Measurements from ENCODE around the gene NLK. TPM values are rescaled to one million over a fixed set of nuclear protein-coding genes. Genes with fewer than 3 reads are reported as not detected.

The NLK gene
- total RNA-seq, 2 donors from 2014 or later, result 19.8 to 37.0 TPM

- WGBS, result 44% methylated on average over 1 of the region's 1 CpG
- Histone ChIP-seq H3K36me3 (no peaks in the 10 kb centered on the region), H3K9me3 (no peaks in the 10 kb centered on the region), H3K27ac (no peak overlapping the region), H3K4me3 (no peak overlapping the region), H3K4me1 (replicated peaks) (peaks cover 2% of the 10 kb centered on the region), H3K27me3 (replicated peaks; ENCODE audit: insufficient read depth) (no peaks in the 10 kb centered on the region)
- TF ChIP-seq POLR2AphosphoS5 (IDR thresholded peaks at IDR 0.05), result peak; percentile 21
- no peak for TF ChIP-seq POLR2A (IDR thresholded peaks at IDR 0.05)
- intact Hi-C loops (cut with DNase I), result no loop called here
- no peak for DNase-seq (ENCODE audit: low spot score)
Observed at GRCh38 chr17:28057731-28058246, 15.3 kb downstream of the NLK start.

GRCh38 chr17:28059675-28060074 lies 17.2 kb downstream of the NLK start:
- H3K4me3 ChIP-seq, result no peak overlapping the region
- H3K27ac ChIP-seq, result no peak overlapping the region
- no peaks in the 10 kb centered on the region for H3K36me3 ChIP-seq
- no peaks in the 10 kb centered on the region for H3K9me3 ChIP-seq
- intact Hi-C loops (cut with DNase I), result no loop called here
- WGBS, result 83% methylated on average over 1 of the region's 1 CpG
- TF ChIP-seq, protein P1, sequence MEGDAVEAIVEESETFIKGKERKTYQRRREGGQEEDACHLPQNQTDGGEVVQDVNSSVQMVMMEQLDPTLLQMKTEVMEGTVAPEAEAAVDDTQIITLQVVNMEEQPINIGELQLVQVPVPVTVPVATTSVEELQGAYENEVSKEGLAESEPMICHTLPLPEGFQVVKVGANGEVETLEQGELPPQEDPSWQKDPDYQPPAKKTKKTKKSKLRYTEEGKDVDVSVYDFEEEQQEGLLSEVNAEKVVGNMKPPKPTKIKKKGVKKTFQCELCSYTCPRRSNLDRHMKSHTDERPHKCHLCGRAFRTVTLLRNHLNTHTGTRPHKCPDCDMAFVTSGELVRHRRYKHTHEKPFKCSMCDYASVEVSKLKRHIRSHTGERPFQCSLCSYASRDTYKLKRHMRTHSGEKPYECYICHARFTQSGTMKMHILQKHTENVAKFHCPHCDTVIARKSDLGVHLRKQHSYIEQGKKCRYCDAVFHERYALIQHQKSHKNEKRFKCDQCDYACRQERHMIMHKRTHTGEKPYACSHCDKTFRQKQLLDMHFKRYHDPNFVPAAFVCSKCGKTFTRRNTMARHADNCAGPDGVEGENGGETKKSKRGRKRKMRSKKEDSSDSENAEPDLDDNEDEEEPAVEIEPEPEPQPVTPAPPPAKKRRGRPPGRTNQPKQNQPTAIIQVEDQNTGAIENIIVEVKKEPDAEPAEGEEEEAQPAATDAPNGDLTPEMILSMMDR (IDR thresholded peaks at IDR 0.05), result no peak
- no peak for TF ChIP-seq POLR2AphosphoS5 (IDR thresholded peaks at IDR 0.05)
- TF ChIP-seq POLR2A (IDR thresholded peaks at IDR 0.05), result no peak
- no peaks in the 10 kb centered on the region for H3K27me3 ChIP-seq (replicated peaks; ENCODE audit: insufficient read depth)
- H3K4me1 ChIP-seq (replicated peaks), result peaks cover 2% of the 10 kb centered on the region
- DNase-seq (ENCODE audit: low spot score), result no peak

GRCh38 chr17:28065706-28066105 lies 23.2 kb downstream of the NLK start:
- Histone ChIP-seq H3K4me1 (replicated peaks) (no peaks in the 10 kb centered on the region), H3K9me3 (no peaks in the 10 kb centered on the region), H3K27ac (no peak overlapping the region), H3K27me3 (replicated peaks; ENCODE audit: insufficient read depth) (no peaks in the 10 kb centered on the region), H3K4me3 (no peak overlapping the region), H3K36me3 (no peaks in the 10 kb centered on the region)
- DNase-seq (ENCODE audit: low spot score), result no peak
- WGBS, result 66% methylated on average over 2 of the region's 2 CpGs
- TF ChIP-seq, protein P1 (IDR thresholded peaks at IDR 0.05), result no peak
- TF ChIP-seq POLR2AphosphoS5 (IDR thresholded peaks at IDR 0.05) (no peak), POLR2A (IDR thresholded peaks at IDR 0.05) (no peak)
- intact Hi-C loops (cut with DNase I), result no loop called here

- Histone ChIP-seq H3K9me3 (no peaks in the 10 kb centered on the region), H3K4me1 (replicated peaks) (no peaks in the 10 kb centered on the region), H3K27me3 (replicated peaks; ENCODE audit: insufficient read depth) (no peaks in the 10 kb centered on the region), H3K4me3 (no peak overlapping the region), H3K36me3 (no peaks in the 10 kb centered on the region), H3K27ac (no peak overlapping the region)
- intact Hi-C loops (cut with DNase I), result no loop called here
- TF ChIP-seq, protein P1 (IDR thresholded peaks at IDR 0.05), result no peak
- TF ChIP-seq POLR2A (IDR thresholded peaks at IDR 0.05) (no peak), POLR2AphosphoS5 (IDR thresholded peaks at IDR 0.05) (no peak)
- WGBS, result 97% methylated on average over 1 of the region's 1 CpG
- no peak for DNase-seq (ENCODE audit: low spot score)
Observed at GRCh38 chr17:28069061-28069460, 26.6 kb downstream of the NLK start.

DNA sequence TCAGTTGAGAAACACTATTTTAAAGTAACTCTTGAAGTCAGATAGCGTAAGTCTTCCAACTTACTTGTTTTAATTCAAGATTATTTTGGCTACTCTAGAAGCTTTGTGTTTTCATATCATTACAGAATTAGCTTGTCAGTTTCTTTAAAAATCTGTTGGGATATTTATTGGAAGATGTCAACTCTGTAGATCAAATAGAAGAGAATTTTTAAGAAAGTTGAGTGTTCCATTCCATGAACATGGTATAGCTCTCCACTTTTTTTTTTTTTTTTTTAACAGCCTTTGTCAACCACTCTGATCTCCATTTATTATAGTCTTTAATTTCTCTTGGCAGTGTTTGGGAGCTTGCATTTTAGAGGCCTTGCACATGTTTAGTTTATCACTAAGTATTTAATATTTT lies 28.7 kb downstream of the NLK start:
- 98% methylated on average over 1 of the region's 1 CpG for WGBS
- no peaks in the 10 kb centered on the region for H3K36me3 ChIP-seq
- TF ChIP-seq POLR2AphosphoS5 (IDR thresholded peaks at IDR 0.05) (no peak), POLR2A (IDR thresholded peaks at IDR 0.05) (no peak)
- TF ChIP-seq, protein P1 (IDR thresholded peaks at IDR 0.05), result no peak

More for the DNA sequence above, 28.7 kb downstream of the NLK start:
- intact Hi-C loops (cut with DNase I), result no loop called here
- Histone ChIP-seq H3K27ac (no peak overlapping the region), H3K9me3 (no peaks in the 10 kb centered on the region), H3K4me1 (replicated peaks) (no peaks in the 10 kb centered on the region), H3K4me3 (no peak overlapping the region), H3K27me3 (replicated peaks; ENCODE audit: insufficient read depth) (no peaks in the 10 kb centered on the region)
- DNase-seq (ENCODE audit: low spot score), result no peak
